Stimulated activated naive CD4-positive, alpha-beta T cell (primary cell): ENCODE measurements around the gene RENBP.

Experiments
- DNase-seq, 6 experiments: peaks; one replicate each; lab custom pipeline; 2025; lab: John Stamatoyannopoulos, UW

The RENBP gene

GRCh38 chrX:153971124-153971449 lies 26.6 kb upstream of the RENBP start:
- DNase-seq, result peak; percentile 74 to 96 (median 84)

GRCh38 chrX:153970357-153971123 lies 26.1 kb upstream of the RENBP start:
- DNase-seq, result peak in 2 of 6 experiments; percentile 37 to 94

GRCh38 chrX:153969904-153970356 lies 25.5 kb upstream of the RENBP start:
- DNase-seq, result peak in 2 of 6 experiments; percentile 37 to 48

- DNase-seq, result peak in 2 of 6 experiments; percentile 17 to 48
Observed at GRCh38 chrX:153969125-153969903, 24.9 kb upstream of the RENBP start.

GRCh38 chrX:153968754-153969124 lies 24.3 kb upstream of the RENBP start:
- peak; percentile 24 to 54 (median 36) for DNase-seq

DNA sequence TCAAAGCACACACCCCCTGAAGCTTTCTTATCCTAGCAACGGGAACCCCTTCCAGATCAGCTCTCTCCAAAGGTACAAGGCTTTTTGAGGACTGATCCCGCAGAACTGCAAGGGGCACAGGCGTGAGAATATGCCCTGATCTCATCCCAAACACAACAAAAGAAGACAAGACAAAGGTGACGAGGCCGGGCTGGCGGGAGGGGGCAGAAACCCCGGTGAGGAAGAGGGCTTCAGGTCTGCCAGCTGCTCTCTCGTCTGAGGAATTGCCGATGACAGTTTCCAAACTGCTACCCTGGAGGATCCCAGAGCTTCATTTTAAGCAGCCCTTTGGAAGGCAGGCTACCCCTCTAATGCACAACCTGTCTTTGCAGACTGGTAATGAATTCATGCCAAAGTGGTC lies 23.8 kb upstream of the RENBP start:
- DNase-seq, result no peak

- peak in 5 of 6 experiments; percentile 20 to 51 (median 35) for DNase-seq
Observed at GRCh38 chrX:153967536-153968224, 23.2 kb upstream of the RENBP start.

- no peak for DNase-seq
Observed at GRCh38 chrX:153966841-153967535, 22.5 kb upstream of the RENBP start.

DNA sequence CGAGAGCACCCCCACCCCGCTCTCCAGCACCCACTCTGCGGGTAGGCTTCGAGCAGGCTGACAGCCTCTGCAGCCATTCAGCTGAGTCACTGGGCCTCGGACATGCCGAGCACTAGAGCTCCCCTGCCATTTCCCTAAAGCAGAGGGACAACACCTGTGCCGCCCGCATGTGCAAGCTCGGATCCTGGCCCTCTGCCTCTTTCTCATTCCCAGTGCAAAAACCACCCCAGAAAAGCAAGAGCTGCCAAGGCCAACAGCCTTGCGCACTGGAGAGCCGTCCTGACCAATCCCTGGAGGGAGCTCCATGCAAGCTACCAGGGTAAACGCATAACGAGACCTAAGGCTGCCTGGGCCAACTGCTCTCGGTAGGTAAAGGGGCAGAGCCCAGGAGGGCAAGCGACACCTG lies 21.8 kb upstream of the RENBP start:
- DNase-seq, result no peak

- no peak for DNase-seq
Observed at GRCh38 chrX:153965406-153965805, 21.0 kb upstream of the RENBP start.

GRCh38 chrX:153964105-153964504 lies 19.7 kb upstream of the RENBP start:
- DNase-seq, result no peak

DNA sequence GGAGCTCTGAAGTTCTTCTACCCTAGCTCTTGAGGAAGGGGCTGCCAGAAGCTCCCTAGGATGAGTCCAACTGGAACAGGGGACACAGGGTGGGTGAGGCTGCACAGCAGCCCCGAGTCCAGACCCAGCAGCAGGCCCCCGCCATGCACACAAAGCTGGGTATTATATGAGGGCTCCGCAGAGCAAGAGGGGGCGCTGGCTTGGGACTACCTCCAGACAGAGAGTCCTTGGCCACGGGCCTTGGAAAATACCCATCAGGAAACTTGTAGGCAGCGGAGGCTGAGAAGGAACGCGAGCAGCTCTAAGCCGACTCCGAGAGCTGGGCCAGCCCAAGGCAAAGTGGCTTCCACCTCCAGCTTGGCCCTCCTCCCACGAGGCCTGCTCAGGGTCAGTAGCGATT lies 19.1 kb upstream of the RENBP start:
- no peak for DNase-seq

GRCh38 chrX:153961292-153961691 lies 16.8 kb upstream of the RENBP start:
- no peak for DNase-seq

GRCh38 chrX:153960786-153961185 lies 16.3 kb upstream of the RENBP start:
- DNase-seq, result no peak

DNA sequence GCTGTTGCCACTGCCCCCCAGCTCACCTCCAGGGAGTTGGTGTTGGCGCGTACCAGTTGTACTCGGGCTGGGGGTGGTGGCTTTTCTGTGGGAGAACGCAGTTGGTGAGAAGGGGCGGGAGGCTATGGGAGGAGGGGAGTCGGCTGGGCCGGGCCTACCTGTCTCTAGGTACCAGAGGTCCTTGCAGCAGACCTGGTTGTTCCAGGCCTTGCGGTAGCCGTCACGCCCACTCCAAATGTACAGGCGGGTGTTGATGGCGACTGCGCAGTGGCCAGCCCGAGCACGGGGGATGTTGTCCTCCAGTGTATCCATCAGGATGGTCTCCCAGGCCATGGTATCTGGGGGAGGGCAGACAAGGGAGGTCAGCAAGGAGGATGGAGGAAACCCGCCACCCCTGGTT lies 15.6 kb upstream of the RENBP start:
- DNase-seq, result no peak

DNA sequence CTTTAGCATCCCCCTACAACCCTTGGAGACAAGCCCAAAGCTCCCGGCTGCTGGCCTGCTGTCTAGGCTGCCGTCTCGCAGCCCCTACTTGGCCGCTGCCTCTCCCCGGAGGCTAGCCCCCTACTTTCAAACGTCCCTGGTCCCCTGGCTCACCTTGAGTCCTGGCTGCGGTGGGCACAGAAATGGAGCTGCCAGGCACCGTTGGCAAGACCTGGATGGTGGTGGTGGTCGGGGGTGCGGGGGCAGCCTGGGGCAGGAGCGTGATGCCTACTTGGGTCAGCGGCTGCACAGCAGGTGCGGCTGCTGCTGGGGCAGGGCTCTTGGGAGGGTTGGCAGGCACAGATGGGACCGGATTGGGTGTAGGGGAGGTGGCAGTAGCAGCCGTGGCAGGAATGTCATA lies 15.2 kb upstream of the RENBP start:
- DNase-seq, result no peak

DNA sequence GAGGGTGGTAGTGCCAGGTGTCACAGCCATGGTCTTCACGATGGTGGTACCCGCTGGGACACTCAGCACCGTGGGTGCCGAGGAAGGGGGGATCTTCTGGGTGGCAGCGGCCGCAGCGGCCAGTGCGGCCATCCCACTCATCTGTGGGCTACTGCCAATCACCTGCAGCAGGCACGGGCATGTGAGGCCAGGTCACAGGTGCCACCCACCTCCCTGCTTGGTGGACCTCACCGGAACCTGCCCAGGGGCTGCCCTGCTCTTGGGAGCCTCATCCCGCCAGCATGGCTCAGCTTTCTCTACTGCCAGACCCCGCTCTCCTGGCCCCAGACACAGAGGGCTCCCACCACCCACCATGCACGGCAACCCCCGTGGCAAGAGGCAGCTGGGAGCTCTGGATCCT lies 14.2 kb upstream of the RENBP start:
- no peak for DNase-seq

DNA sequence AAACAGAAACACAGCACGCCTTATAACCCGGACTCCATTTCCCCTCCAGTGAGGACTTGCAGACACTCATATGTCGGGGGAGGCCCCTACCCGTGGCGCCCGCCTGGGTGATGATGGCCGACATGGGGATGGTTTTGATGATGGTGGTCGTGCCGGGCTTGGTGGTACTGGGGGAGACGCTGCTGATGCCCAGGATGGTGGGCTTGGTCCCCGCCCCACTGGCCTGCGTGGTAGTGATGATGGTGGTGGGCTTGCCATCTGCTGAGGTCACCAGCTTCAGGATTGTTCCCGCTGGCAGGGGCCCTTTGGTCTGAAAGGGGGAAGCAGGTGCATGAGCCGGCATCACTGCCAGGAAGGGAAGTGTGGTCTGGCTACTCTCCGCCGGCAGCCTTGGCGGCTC lies 12.8 kb upstream of the RENBP start:
- no peak for DNase-seq

DNA sequence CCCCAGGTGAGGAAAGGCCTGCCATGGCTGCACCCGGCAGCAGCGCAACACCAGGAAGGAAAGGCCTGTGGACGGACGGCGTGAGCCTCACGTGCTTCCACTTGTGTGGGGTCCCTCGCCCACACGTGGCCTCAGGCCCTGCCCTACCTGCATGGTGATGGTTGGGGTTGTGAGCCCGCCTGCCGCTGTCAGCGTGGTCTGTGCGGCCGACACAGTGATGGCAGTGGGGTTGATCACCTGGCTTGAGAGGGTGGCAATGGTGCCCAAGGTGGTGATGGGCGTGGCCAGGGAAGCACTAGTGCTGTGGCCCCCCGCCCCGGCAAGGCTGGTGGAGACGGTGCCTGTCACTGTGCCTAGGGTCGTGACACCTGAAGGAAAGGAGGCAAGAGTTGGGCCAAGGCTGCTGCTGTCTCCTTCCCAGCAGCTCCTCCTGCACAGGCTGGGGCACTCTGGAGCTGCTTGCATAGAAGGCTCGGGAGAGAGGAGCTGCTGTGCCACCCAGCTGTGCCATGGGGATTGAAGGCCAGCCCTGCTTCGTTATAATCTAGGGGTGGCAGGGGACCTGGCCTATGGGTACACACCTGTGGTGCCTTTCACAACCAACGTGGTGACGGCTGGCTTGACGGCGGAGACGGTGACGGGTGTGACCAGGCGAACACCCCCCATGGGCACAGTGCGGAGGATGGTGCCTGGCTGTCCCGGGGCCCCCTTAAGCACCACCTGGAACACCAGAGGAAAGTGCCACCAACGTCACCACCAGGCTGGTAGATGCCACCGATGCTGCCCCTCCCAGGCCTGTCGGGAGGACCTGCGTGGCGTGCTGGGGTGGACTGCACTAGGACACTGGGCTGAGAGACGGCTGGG lies 11.8 kb upstream of the RENBP start:
- DNase-seq, result no peak

GRCh38 chrX:153955228-153955732 lies 10.8 kb upstream of the RENBP start:
- no peak for DNase-seq
